ENCODE results near the gene VIPR2. TPM values are rescaled to one million over a fixed set of nuclear protein-coding genes. Genes with fewer than 3 reads are reported as not detected.
"Not testable (repeated sequence)": the region's sequence is repeated elsewhere in the genome, so short reads cannot be mapped to it uniquely, and the experiment has no call there.

Gene VIPR2
- total RNA-seq, 2 donors from 2014 or later: 10.9 to 18.2 TPM

- Histone ChIP-seq H3K36me3 (replicated peaks in 1 of 2; ENCODE audit: insufficient read depth in 1 of 2, low read depth in 2 of 2) (no peaks in the 10 kb centered on the region), H3K4me1 (no peaks in the 10 kb centered on the region), H3K4me3 (no peak overlapping the region), H3K9me3 (no peaks in the 10 kb centered on the region), H3K27ac (no peak overlapping the region), H3K27me3 (no peaks in the 10 kb centered on the region)
- TF ChIP-seq POLR2A (IDR thresholded peaks at IDR 0.05): no peak
- no peak for TF ChIP-seq CTCF (IDR thresholded peaks at IDR 0.05)
- DNase-seq (no peak), ATAC-seq (no peak)
- intact Hi-C loops (cut with DNase I): no loop called here
- WGBS, 2 donors: 78 to 83% methylated on average over 21 of the region's 21 CpGs
These were observed 18.1 kb downstream of the VIPR2 start for GRCh38 chr7:159126311-159127260.

- WGBS, 2 donors: 48 to 72% methylated on average over 3 of the region's 3 CpGs
- H3K9me3 ChIP-seq: no peaks in the 10 kb centered on the region
- DNase-seq (no peak), ATAC-seq (no peak)
- intact Hi-C loops (cut with DNase I): no loop called here
- no peaks in the 10 kb centered on the region for H3K36me3 ChIP-seq (replicated peaks in 1 of 2; ENCODE audit: insufficient read depth in 1 of 2, low read depth in 2 of 2)
- H3K4me3 ChIP-seq: no peak overlapping the region
- no peaks in the 10 kb centered on the region for H3K4me1 ChIP-seq
- H3K27ac ChIP-seq: no peak overlapping the region
- TF ChIP-seq POLR2A (IDR thresholded peaks at IDR 0.05): no peak
- no peak for TF ChIP-seq CTCF (IDR thresholded peaks at IDR 0.05)
- H3K27me3 ChIP-seq: no peaks in the 10 kb centered on the region
These were observed 18.8 kb downstream of the VIPR2 start for GRCh38 chr7:159125955-159126270.

- DNase-seq: peak in 1 of 4 donors; percentile 5
- TF ChIP-seq POLR2A (IDR thresholded peaks at IDR 0.05) (no peak), CTCF (IDR thresholded peaks at IDR 0.05) (no peak)
- no peak for ATAC-seq
- Histone ChIP-seq H3K4me3 (no peak overlapping the region), H3K27ac (no peak overlapping the region), H3K27me3 (no peaks in the 10 kb centered on the region), H3K4me1 (no peaks in the 10 kb centered on the region), H3K9me3 (no peaks in the 10 kb centered on the region), H3K36me3 (replicated peaks in 1 of 2; ENCODE audit: insufficient read depth in 1 of 2, low read depth in 2 of 2) (no peaks in the 10 kb centered on the region)
- 79 to 86% methylated on average over 8 to 9 of the region's 9 CpGs for WGBS, 2 donors
- intact Hi-C loops (cut with DNase I): no loop called here
These were observed 19.3 kb downstream of the VIPR2 start for GRCh38 chr7:159125104-159125954.

DNA sequence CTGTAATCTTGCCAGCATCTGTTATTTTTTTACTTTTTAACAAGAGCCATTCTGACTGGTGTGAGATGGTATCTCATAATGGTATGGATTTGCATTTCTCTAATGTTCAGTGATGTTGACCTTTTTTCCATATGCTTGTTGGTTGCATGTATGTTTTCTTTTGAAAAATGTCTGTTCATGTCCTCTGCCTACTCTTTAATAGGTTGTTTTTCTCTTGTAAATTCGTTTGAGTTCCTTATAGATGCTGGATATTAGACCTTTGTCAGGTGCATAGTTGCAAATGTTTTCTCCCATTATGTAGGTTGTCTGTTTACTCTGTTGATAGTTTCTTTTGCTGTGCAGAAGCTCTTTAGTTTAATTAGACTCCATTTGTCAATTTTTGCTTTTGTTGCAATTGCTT is 20.9 kb downstream of the VIPR2 start:
- H3K4me3 ChIP-seq; ATAC-seq; intact Hi-C loops (cut with DNase I); H3K4me1 ChIP-seq; H3K36me3 ChIP-seq (replicated peaks in 1 of 2; ENCODE audit: insufficient read depth in 1 of 2, low read depth in 2 of 2); H3K9me3 ChIP-seq; H3K27me3 ChIP-seq; H3K27ac ChIP-seq; DNase-seq: not testable (repeated sequence)
- WGBS, 2 donors: 65 to 67% methylated on average over 1 of the region's 1 CpG

DNA sequence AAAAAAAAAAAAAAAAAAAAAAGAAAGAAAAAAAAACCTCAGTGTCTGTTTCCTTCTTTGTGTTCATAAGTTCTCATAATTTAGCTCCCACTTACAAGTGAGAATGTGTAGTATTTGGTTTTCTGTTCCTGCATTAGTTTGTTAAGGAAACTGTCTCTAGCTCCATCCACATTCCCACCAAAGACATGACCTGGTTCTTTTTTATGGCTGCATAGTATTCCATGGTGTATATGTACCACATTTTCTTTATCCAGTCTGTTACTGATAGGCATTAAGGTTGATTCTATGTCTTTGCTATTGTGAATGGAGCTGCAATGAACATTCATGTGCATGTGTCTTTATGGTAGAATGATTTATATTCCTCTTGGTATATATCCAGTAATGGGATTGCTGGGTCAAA is 21.4 kb downstream of the VIPR2 start:
- H3K4me3 ChIP-seq; intact Hi-C loops (cut with DNase I); H3K4me1 ChIP-seq; H3K9me3 ChIP-seq; H3K36me3 ChIP-seq (replicated peaks in 1 of 2; ENCODE audit: insufficient read depth in 1 of 2, low read depth in 2 of 2); H3K27me3 ChIP-seq; ATAC-seq; H3K27ac ChIP-seq; DNase-seq: not testable (repeated sequence)
